ENCODE data around the gene ROPN1.

Gene ROPN1

DNA sequence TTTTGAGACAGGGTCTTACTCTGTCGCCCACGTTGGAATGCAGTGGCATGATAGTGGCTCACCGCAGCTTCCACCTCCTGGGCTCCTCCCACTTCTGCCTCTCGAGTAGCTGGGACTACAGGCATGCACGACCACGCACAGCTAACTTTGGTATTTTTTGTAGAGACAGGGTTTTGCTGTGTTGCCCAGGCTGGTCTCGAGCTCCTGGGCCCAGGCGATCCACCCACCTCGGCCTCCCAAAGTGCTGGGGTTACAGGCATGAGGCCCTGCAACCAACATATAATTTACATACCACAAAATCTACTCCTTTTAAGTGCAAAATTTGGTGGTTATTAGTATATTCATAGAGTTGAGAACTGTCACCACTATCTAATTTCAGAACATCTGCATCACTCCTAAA lies 62.6 kb downstream of the ROPN1 start:
- Mint-ChIP-seq H3K36me3 (ENCODE audit: insufficient read depth) (peaks cover 13% of the 10 kb centered on the region), H3K27me3 (no peaks in the 10 kb centered on the region), H3K4me1 (no peaks in the 10 kb centered on the region), H3K27ac (ENCODE audit: low read depth) (no peak overlapping the region), H3K9me3 (peaks cover 2% of the 10 kb centered on the region), H3K4me3 (no peak overlapping the region)
- ATAC-seq (replicated peaks; ENCODE audit: extremely low read depth, poor library complexity, severe bottlenecking) (no peak), DNase-seq (ENCODE audit: low spot score in 2 of 2) (no peak)

DNA sequence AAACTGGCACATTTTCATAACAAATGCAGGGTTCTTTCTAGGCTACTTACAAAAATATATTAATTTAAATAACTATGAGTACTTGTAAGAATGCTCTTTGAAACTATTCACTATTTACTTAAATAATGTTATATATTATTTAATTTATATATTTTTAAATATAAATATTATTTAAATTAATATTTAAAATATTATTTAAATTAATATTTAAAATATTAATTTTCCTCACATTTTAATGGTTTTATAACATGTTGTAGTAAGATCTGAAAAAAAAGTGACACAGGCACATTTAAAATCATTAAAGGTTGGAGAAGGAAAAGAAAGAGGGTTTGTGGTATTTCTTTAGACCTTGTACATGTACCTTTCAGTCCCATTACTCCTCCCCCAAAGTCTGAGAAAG lies 65.5 kb downstream of the ROPN1 start:
- Mint-ChIP-seq H3K27ac (ENCODE audit: low read depth) (no peak overlapping the region), H3K36me3 (ENCODE audit: insufficient read depth) (peaks cover 12% of the 10 kb centered on the region), H3K9me3 (peaks cover 18% of the 10 kb centered on the region), H3K4me1 (no peaks in the 10 kb centered on the region), H3K4me3 (no peak overlapping the region), H3K27me3 (no peaks in the 10 kb centered on the region)
- DNase-seq (ENCODE audit: low spot score in 2 of 2) (no peak), ATAC-seq (replicated peaks; ENCODE audit: extremely low read depth, poor library complexity, severe bottlenecking) (no peak)

DNA sequence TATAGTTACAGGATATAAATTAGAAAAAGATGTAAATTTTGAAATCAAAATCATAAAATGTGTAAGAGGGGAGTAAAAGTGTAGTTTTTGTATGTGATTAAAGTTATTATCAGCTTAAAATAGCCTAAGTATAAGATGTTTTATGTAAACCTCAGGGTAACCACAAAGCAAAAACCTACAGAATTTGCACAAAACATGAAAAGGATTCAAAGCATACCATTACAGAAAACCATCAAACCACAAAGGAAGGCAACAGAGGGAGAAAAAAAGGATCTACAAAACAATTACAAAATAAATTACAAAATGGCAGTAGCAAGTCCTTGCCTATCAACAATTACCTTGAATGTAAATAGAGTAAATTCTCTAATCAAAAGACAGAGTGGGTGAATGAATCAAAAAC lies 71.1 kb downstream of the ROPN1 start:
- no peak for ATAC-seq (replicated peaks; ENCODE audit: extremely low read depth, poor library complexity, severe bottlenecking)
- no peak overlapping the region for H3K4me3 Mint-ChIP-seq
- H3K36me3 Mint-ChIP-seq (ENCODE audit: insufficient read depth) = peaks cover 6% of the 10 kb centered on the region
- no peaks in the 10 kb centered on the region for H3K27me3 Mint-ChIP-seq
- DNase-seq (ENCODE audit: low spot score in 2 of 2) = no peak
- H3K4me1 Mint-ChIP-seq = no peaks in the 10 kb centered on the region
- no peak overlapping the region for H3K27ac Mint-ChIP-seq (ENCODE audit: low read depth)
- H3K9me3 Mint-ChIP-seq = peaks cover 35% of the 10 kb centered on the region

DNA sequence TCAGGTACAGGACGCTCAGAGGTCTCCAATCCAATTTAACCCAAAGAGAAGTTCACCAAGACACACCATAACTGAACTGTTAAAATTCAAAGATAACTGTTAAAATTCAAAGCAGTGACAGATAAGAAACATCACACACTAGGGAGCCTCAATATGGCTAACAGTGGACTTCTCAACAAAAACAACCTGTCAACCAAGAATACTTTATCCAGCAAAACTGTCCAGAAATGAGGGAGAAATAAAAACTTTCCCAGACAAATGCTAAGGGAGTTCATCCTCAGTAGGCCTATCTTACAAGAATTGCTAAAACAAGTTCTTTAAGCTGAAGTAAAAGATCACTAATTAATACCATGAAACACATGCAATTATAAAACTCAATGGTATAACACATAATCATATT lies 71.5 kb downstream of the ROPN1 start:
- DNase-seq (ENCODE audit: low spot score in 2 of 2) (no peak), ATAC-seq (replicated peaks; ENCODE audit: extremely low read depth, poor library complexity, severe bottlenecking) (no peak)
- H3K27ac Mint-ChIP-seq (ENCODE audit: low read depth) = no peak overlapping the region
- H3K9me3 Mint-ChIP-seq = peaks cover 35% of the 10 kb centered on the region
- no peaks in the 10 kb centered on the region for H3K27me3 Mint-ChIP-seq
- no peak overlapping the region for H3K4me3 Mint-ChIP-seq
- peaks cover 6% of the 10 kb centered on the region for H3K36me3 Mint-ChIP-seq (ENCODE audit: insufficient read depth)
- no peaks in the 10 kb centered on the region for H3K4me1 Mint-ChIP-seq

DNA sequence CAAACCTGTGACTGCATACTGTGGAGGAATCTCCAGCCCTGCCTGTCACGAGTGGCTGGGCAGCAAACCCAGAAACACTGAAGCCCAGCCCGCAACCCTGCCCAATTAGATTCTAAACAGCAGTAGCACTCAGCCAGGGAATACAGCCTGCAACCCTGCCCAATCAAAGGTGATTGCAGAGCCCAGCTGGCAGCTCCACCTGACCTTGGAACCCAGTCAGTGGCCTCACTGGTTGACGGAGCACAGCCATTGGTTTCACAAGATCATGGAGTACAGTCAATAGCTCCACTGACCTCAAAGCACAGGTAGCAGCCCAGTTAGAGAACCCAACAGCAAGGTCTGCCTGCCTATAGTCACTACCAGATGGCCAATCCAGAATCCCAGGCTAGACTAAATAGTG lies 72.6 kb downstream of the ROPN1 start:
- Mint-ChIP-seq H3K36me3 (ENCODE audit: insufficient read depth) (peaks cover 6% of the 10 kb centered on the region), H3K9me3 (peaks cover 33% of the 10 kb centered on the region), H3K4me1 (no peaks in the 10 kb centered on the region), H3K4me3 (no peak overlapping the region), H3K27ac (ENCODE audit: low read depth) (no peak overlapping the region), H3K27me3 (no peaks in the 10 kb centered on the region)
- no peak for ATAC-seq (replicated peaks; ENCODE audit: extremely low read depth, poor library complexity, severe bottlenecking)
- no peak for DNase-seq (ENCODE audit: low spot score in 2 of 2)
